ENCODE results near the gene AARS2.

AARS2 gene

DNA sequence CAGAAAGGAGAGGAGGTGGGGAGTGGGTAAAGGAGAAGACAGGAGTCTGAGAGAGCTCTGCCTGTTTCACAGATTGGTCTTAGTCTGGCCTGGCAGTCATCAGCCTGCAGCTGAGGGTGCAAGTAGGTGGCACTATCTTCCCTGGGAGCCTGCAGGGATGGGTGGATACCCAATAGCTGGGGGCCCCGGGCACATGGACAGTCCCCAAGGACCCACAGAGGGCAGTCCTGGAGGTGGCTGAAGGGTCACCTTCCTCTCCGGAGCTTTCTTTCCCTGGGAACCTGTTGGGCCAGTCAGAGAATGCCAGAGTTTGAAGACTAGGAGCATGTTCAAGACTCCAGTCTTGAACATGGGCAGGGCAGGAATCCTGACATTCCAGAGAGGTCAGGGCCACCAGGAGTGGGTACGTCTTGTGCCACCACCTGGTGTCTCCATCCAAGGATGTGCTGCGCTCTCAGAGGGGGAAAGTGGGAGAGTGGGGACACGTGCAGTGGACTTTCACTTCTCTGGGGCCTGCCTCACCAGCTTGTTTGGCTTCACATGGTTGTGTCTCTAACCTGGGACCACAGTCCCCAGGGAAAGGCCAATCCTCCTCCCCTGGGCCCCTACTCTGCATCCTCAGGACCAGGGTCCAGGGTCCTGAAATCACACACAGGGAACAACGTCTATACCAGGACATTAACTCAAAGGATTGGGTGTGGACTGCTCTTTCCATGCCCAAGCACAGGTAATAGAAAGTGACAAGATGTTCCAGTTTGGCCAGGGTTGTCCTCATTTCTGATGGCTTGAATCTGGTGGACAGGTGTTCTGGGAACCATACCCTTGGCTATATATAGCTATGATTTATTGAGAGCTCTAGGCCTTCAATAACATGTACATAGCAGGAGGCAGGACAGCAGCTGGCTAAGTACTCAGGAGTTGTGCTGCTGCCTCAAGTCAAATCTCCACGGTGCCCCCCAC is 18.0 kb downstream of the AARS2 start:
- TF ChIP-seq, protein P1, sequence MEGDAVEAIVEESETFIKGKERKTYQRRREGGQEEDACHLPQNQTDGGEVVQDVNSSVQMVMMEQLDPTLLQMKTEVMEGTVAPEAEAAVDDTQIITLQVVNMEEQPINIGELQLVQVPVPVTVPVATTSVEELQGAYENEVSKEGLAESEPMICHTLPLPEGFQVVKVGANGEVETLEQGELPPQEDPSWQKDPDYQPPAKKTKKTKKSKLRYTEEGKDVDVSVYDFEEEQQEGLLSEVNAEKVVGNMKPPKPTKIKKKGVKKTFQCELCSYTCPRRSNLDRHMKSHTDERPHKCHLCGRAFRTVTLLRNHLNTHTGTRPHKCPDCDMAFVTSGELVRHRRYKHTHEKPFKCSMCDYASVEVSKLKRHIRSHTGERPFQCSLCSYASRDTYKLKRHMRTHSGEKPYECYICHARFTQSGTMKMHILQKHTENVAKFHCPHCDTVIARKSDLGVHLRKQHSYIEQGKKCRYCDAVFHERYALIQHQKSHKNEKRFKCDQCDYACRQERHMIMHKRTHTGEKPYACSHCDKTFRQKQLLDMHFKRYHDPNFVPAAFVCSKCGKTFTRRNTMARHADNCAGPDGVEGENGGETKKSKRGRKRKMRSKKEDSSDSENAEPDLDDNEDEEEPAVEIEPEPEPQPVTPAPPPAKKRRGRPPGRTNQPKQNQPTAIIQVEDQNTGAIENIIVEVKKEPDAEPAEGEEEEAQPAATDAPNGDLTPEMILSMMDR (IDR thresholded peaks at IDR 0.05; ENCODE audit: insufficient read depth, low read length, missing control alignments): no peak
- DNase-seq (ENCODE audit: low read depth, low spot score): no peak
- ChIA-PET CTCF (interaction anchor here (0.9 to 16.0 kb wide), 6 partner anchors 10 to 43 kb away, joined by 4 to 158 read pairs (median 18); partner anchors contain the start of genes AARS2, NFKBIE and TMEM151B), POLR2A (no interaction called here)
- no peak overlapping the region for H3K4me3 ChIP-seq (ENCODE audit: low read depth, low read length)

DNA sequence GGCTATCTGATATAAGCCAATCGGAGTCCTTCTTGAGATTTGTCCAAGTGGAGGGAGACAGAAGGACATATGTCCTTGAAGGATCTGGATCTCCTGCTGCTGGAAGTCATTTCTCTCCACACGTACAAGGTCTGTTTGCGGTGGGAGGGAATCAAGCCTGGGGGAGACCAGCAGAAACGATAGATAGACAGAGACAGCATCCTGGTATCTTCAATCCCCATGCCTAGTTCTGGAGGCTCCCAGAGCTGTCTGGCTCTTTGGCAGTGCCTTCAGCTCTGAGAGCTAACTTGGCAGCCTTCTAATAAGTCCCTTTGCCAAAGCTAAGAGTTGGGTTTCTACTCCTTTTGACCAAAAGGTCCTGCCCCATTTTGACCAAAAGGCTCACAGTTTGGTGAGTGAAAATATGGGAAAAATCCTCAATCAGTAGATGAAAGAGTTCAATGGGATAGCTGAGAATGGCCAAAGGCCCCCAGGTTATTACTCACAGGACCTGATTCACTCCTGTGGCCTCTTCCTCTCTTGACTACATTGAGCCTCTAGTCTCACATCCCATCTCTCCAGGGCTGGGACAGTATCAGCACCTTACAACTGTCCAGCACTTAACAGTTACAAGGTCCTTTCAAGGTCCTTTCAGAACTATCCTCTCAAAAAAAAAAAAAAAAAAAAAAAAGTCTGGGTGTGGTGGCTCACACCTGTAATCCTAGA is 20.3 kb downstream of the AARS2 start:
- no peak overlapping the region for H3K4me3 ChIP-seq (ENCODE audit: low read depth, low read length)
- ChIA-PET CTCF (interaction anchor here (0.7 to 2.5 kb wide), 5 partner anchors 12 to 24 kb away, joined by 3 to 9 read pairs (median 3); no protein-coding TSS in a partner anchor), POLR2A (no interaction called here)
- no peak for DNase-seq (ENCODE audit: low read depth, low spot score)
- TF ChIP-seq, protein P1 (IDR thresholded peaks at IDR 0.05; ENCODE audit: insufficient read depth, low read length, missing control alignments): no peak

DNA sequence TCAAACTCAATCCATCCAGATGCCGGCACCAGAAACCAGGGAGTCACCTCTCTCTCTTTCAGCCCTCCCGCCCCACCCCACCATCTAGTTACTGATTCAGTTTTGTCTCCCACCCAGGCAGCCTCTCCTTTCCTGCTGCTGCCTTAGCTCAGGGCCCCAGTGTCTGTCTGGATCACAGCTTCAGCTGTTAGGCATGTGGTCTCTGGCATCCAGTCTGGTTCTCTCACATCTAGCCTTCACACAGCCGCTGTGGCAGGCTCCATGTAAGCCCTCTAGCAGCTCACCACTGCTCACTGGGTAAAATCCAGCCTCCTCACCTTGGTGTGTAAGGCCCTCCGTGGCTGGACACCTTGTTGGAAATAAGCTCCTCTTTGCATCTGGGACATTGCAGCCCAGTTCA is 21.3 kb downstream of the AARS2 start:
- CTCF ChIA-PET: interaction anchor here (0.9 to 2.5 kb wide), 5 partner anchors 13 to 54 kb away, joined by 3 to 9 read pairs (median 3); no protein-coding TSS in a partner anchor
- POLR2A ChIA-PET: no interaction called here
- H3K4me3 ChIP-seq (ENCODE audit: low read depth, low read length): no peak overlapping the region
- DNase-seq (ENCODE audit: low read depth, low spot score): no peak
- TF ChIP-seq, protein P1 (IDR thresholded peaks at IDR 0.05; ENCODE audit: insufficient read depth, low read length, missing control alignments): no peak

GRCh38 chr6:44289726-44290260 is 23.4 kb downstream of the AARS2 start:
- ChIA-PET POLR2A (no interaction called here), CTCF (interaction anchor here (0.6 to 3.1 kb wide), 2 partner anchors 22 to 49 kb away, joined by 3 to 17 read pairs; no protein-coding TSS in a partner anchor)
- H3K4me3 ChIP-seq (ENCODE audit: low read depth, low read length): no peak overlapping the region
- no peak for DNase-seq (ENCODE audit: low read depth, low spot score)
- TF ChIP-seq, protein P1 (IDR thresholded peaks at IDR 0.05; ENCODE audit: insufficient read depth, low read length, missing control alignments): no peak

GRCh38 chr6:44286747-44287146 is 26.4 kb downstream of the AARS2 start:
- POLR2A ChIA-PET: no interaction called here
- CTCF ChIA-PET: interaction anchor here (3.1 kb wide), 1 partner anchor 19 kb away, joined by 17 read pairs; no protein-coding TSS in a partner anchor
- DNase-seq (ENCODE audit: low read depth, low spot score): no peak
- no peak overlapping the region for H3K4me3 ChIP-seq (ENCODE audit: low read depth, low read length)
- TF ChIP-seq, protein P1 (IDR thresholded peaks at IDR 0.05; ENCODE audit: insufficient read depth, low read length, missing control alignments): no peak

Data from AG04449 (cell line).